Measurements from ENCODE around the gene CDC123. TPM values are rescaled to one million over a fixed set of nuclear protein-coding genes. Genes with fewer than 3 reads are reported as not detected.

Gene CDC123
- polyA plus RNA-seq, 1 donor (not counting 4 experiments of a cell fraction or from before 2014, with no cell fraction given) = 146 TPM

- Histone ChIP-seq H3K36me3 (ENCODE audit: control insufficient read depth in 2 of 2, extremely low read depth in 1 of 2, insufficient read depth in 2 of 2, low read length in 2 of 2) (no peaks in the 10 kb centered on the region), H3K9ac (ENCODE audit: control insufficient read depth, extremely low read depth, insufficient read depth, low read length) (no peak overlapping the region), H3K4me2 (ENCODE audit: control insufficient read depth, extremely low read depth, insufficient read depth, low read depth, low read length) (no peak overlapping the region), H3K4me1 (ENCODE audit: control insufficient read depth, extremely low read depth, insufficient read depth, low read length) (peaks cover 4% of the 10 kb centered on the region), H3K9me3 (ENCODE audit: control insufficient read depth, low read depth, low read length) (no peaks in the 10 kb centered on the region), H3K79me2 (ENCODE audit: control insufficient read depth, insufficient read depth, low read length) (no peaks in the 10 kb centered on the region), H3K4me3 (ENCODE audit: control insufficient read depth in 2 of 3, extremely low read depth in 1 of 3, insufficient read depth in 2 of 3, low read depth in 1 of 3, low read length in 3 of 3) (no peak overlapping the region), H3K9me1 (ENCODE audit: control insufficient read depth, extremely low read depth, insufficient read depth, low read length) (no peaks in the 10 kb centered on the region), H2AFZ (ENCODE audit: control insufficient read depth, low read length) (no peak overlapping the region), H3K27ac (ENCODE audit: control insufficient read depth, insufficient read depth, low read length) (no peak overlapping the region), H3K27me3 (ENCODE audit: control insufficient read depth, extremely low read depth, insufficient read depth, low read length) (no peaks in the 10 kb centered on the region), H4K20me1 (ENCODE audit: control insufficient read depth, extremely low read depth, insufficient read depth, low read length) (no peaks in the 10 kb centered on the region)
- dilution Hi-C loops (cut with MboI; ENCODE audit: extremely low pct_ligation_motif_present, low sequenced_read_pairs) = no loop called here
- DNase-seq (ENCODE audit: low read depth, low spot score) = no peak
- TF ChIP-seq EZH2 (IDR thresholded peaks at IDR 0.05; ENCODE audit: low read length) (no peak), CTCF (optimal IDR thresholded peaks at IDR 0.05 in 1 of 3, IDR thresholded peaks at IDR 0.05 in 1 of 3, conservative IDR thresholded peaks at IDR 0.05 in 1 of 3; ENCODE audit: extremely low read depth in 1 of 3, insufficient read depth in 2 of 3, low read length in 3 of 3) (no peak)
- no peak for FAIRE-seq
Measured at GRCh38 chr10:12259988-12260387, 64.0 kb downstream of the CDC123 start.

- dilution Hi-C loops (cut with MboI; ENCODE audit: extremely low pct_ligation_motif_present, low sequenced_read_pairs) = no loop called here
- TF ChIP-seq CTCF (optimal IDR thresholded peaks at IDR 0.05 in 1 of 3, IDR thresholded peaks at IDR 0.05 in 1 of 3, conservative IDR thresholded peaks at IDR 0.05 in 1 of 3; ENCODE audit: extremely low read depth in 1 of 3, insufficient read depth in 2 of 3, low read length in 3 of 3) = no peak
- TF ChIP-seq EZH2 (IDR thresholded peaks at IDR 0.05; ENCODE audit: low read length) = no peak
- Histone ChIP-seq H3K9me3 (ENCODE audit: control insufficient read depth, low read depth, low read length) (no peaks in the 10 kb centered on the region), H4K20me1 (ENCODE audit: control insufficient read depth, extremely low read depth, insufficient read depth, low read length) (no peaks in the 10 kb centered on the region), H3K4me3 (ENCODE audit: control insufficient read depth in 2 of 3, extremely low read depth in 1 of 3, insufficient read depth in 2 of 3, low read depth in 1 of 3, low read length in 3 of 3) (no peak overlapping the region), H3K27ac (ENCODE audit: control insufficient read depth, insufficient read depth, low read length) (no peak overlapping the region), H3K9me1 (ENCODE audit: control insufficient read depth, extremely low read depth, insufficient read depth, low read length) (no peaks in the 10 kb centered on the region), H3K27me3 (ENCODE audit: control insufficient read depth, extremely low read depth, insufficient read depth, low read length) (no peaks in the 10 kb centered on the region), H2AFZ (ENCODE audit: control insufficient read depth, low read length) (no peak overlapping the region), H3K36me3 (ENCODE audit: control insufficient read depth in 2 of 2, extremely low read depth in 1 of 2, insufficient read depth in 2 of 2, low read length in 2 of 2) (no peaks in the 10 kb centered on the region), H3K9ac (ENCODE audit: control insufficient read depth, extremely low read depth, insufficient read depth, low read length) (no peak overlapping the region), H3K4me2 (ENCODE audit: control insufficient read depth, extremely low read depth, insufficient read depth, low read depth, low read length) (no peak overlapping the region), H3K79me2 (ENCODE audit: control insufficient read depth, insufficient read depth, low read length) (no peaks in the 10 kb centered on the region), H3K4me1 (ENCODE audit: control insufficient read depth, extremely low read depth, insufficient read depth, low read length) (peaks cover 4% of the 10 kb centered on the region)
- FAIRE-seq = no peak
- DNase-seq (ENCODE audit: low read depth, low spot score) = no peak
Measured at GRCh38 chr10:12262278-12262981, 66.4 kb downstream of the CDC123 start.

Measured in keratinocyte (primary cell).